ENCODE data around the gene GPC4.
"Not testable (repeated sequence)": the region's sequence is repeated elsewhere in the genome, so short reads cannot be mapped to it uniquely, and the experiment has no call there.

Gene GPC4

GRCh38 chrX:133365871-133366611 is 49.2 kb downstream of the GPC4 start:
- DNase-seq (ENCODE audit: low spot score), result no peak

GRCh38 chrX:133364865-133365264 is 50.4 kb downstream of the GPC4 start:
- no peak for DNase-seq (ENCODE audit: low spot score)

GRCh38 chrX:133364196-133364595 is 51.1 kb downstream of the GPC4 start:
- no peak for DNase-seq (ENCODE audit: low spot score)

- no peak for DNase-seq (ENCODE audit: low spot score)
Measured at GRCh38 chrX:133362538-133362937, 52.8 kb downstream of the GPC4 start.

- no peak for DNase-seq (ENCODE audit: low spot score)
Measured at GRCh38 chrX:133359466-133359865, 55.8 kb downstream of the GPC4 start.

- DNase-seq (ENCODE audit: low spot score), result no peak
Measured at GRCh38 chrX:133353233-133353632, 62.1 kb downstream of the GPC4 start.

GRCh38 chrX:133350751-133351150 is 64.5 kb downstream of the GPC4 start:
- DNase-seq (ENCODE audit: low spot score), result no peak

- no peak for DNase-seq (ENCODE audit: low spot score)
Measured at GRCh38 chrX:133346026-133346425, 69.3 kb downstream of the GPC4 start.

- no peak for DNase-seq (ENCODE audit: low spot score)
Measured at GRCh38 chrX:133339566-133339965, 75.7 kb downstream of the GPC4 start.

- no peak for DNase-seq (ENCODE audit: low spot score)
Measured at GRCh38 chrX:133337250-133337649, 78.0 kb downstream of the GPC4 start.

GRCh38 chrX:133335027-133335426 is 80.3 kb downstream of the GPC4 start:
- DNase-seq (ENCODE audit: low spot score), result peak; percentile 26

GRCh38 chrX:133333154-133333750 is 82.0 kb downstream of the GPC4 start:
- DNase-seq (ENCODE audit: low spot score), result no peak

- no peak for DNase-seq (ENCODE audit: low spot score)
Measured at GRCh38 chrX:133332737-133333136, 82.6 kb downstream of the GPC4 start.

- no peak for DNase-seq (ENCODE audit: low spot score)
Measured at GRCh38 chrX:133330956-133331355, 84.3 kb downstream of the GPC4 start.

- no peak for DNase-seq (ENCODE audit: low spot score)
Measured at GRCh38 chrX:133325422-133325821, 89.9 kb downstream of the GPC4 start.

GRCh38 chrX:133323431-133323830 is 91.9 kb downstream of the GPC4 start:
- DNase-seq (ENCODE audit: low spot score), result no peak

GRCh38 chrX:133322269-133322668 is 93.0 kb downstream of the GPC4 start:
- DNase-seq (ENCODE audit: low spot score), result not testable (repeated sequence)

GRCh38 chrX:133321451-133321850 is 93.8 kb downstream of the GPC4 start:
- DNase-seq (ENCODE audit: low spot score), result no peak

- DNase-seq (ENCODE audit: low spot score), result no peak
Measured at GRCh38 chrX:133314281-133314680, 101.0 kb downstream of the GPC4 start.

GRCh38 chrX:133308499-133308897 is 106.8 kb downstream of the GPC4 start:
- DNase-seq (ENCODE audit: low spot score), result no peak

GRCh38 chrX:133307637-133308498 is 107.4 kb downstream of the GPC4 start:
- no peak for DNase-seq (ENCODE audit: low spot score)

- DNase-seq (ENCODE audit: low spot score), result no peak
Measured at GRCh38 chrX:133307094-133307493, 108.2 kb downstream of the GPC4 start.

GRCh38 chrX:133306316-133306715 is 109.0 kb downstream of the GPC4 start:
- DNase-seq (ENCODE audit: low spot score), result no peak
